Activated CD4-positive, alpha-beta T cell treated with anti-CD3 and anti-CD28 coated beads, Interleukin-2, amount 10 ng/mL, durations not matched to agents 7 days and 5 days (primary cell): ENCODE results near the gene C17orf113. TPM values are rescaled to one million over a fixed set of nuclear protein-coding genes. Genes with fewer than 3 reads are reported as not detected.
A peak's percentile ranks its signal among the peaks of the same experiment; 100 is the strongest.

Source experiments
- CTCF ChIA-PET: fragments of 350-600 bp; sonication (Branson Sonifier 250); formaldehyde crosslinking; loops from one replicate; lab custom pipeline; 2021; ENCODE audit warnings: antibody characterized with exemption; lab: Charles Lee
- POLR2A ChIA-PET: fragments of 350-600 bp; sonication (Branson Sonifier 250); formaldehyde crosslinking; loops from one replicate; lab custom pipeline; 2021; ENCODE audit warnings: antibody characterized with exemption; lab: Charles Lee
- DNase-seq: peaks from one replicate; pipeline ENCODE4 v3.0.0-alpha.2; 2020
- H3K27ac Mint-ChIP-seq: one replicate; pipeline ENCODE4 v1.8.0; 2021; ENCODE audit warnings: mild to moderate bottlenecking, moderate library complexity, mixed read lengths
- H3K27me3 Mint-ChIP-seq: one replicate; pipeline ENCODE4 v1.8.0; 2021; ENCODE audit warnings: mixed read lengths
- H3K36me3 Mint-ChIP-seq: one replicate; pipeline ENCODE4 v1.8.0; 2021; ENCODE audit warnings: low read depth, mixed read lengths
- H3K4me1 Mint-ChIP-seq: one replicate; pipeline ENCODE4 v1.8.0; 2021; ENCODE audit warnings: mixed read lengths
- H3K4me3 Mint-ChIP-seq: one replicate; pipeline ENCODE4 v1.8.0; 2021; ENCODE audit warnings: mild to moderate bottlenecking, moderate library complexity, mixed read lengths
- H3K9me3 Mint-ChIP-seq: one replicate; pipeline ENCODE4 v1.8.0; 2021; ENCODE audit warnings: mixed read lengths
- total RNA-seq, 2 experiments: library from RNA; stranded (reverse); gene quantifications; one replicate each; pipeline ENCODE4 v1.2.3, GENCODE V29; 2021

C17orf113 gene
- total RNA-seq, 2 experiments from 2014 or later: 0.04 TPM; not detected in 1

DNA sequence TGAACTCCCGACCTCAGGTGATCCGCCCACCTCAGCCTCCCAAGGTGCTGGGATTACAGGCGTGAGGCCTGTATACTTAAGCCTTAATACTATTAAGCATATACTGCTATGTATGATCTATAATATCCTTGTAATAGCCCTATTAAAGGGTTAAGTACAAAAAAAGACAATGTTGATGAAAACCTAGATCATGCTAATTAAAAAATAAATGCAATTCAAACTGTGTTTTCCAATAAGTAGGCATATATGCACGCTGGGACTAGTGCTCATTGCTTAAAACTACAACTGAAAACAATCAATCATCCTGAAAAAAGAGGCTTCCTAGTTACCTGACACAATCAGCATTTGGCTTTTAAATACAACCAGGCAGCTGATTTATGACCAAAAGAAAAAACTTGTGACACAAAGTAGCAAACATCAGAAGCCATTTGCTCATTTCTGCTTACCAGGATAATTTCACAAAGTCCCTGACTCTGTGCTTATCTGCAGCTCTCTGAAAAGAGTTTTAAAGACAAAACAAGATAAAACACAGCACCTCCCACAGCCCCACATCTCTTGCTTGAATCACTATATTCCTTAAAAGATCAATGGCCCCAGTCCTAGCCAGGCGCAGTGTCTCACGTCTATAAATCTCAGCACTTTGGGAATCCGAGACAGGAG, 36.8 kb upstream of the C17orf113 start:
- Mint-ChIP-seq H3K4me3 (no peak overlapping the region), H3K36me3 (no peaks in the 10 kb centered on the region), H3K9me3 (no peaks in the 10 kb centered on the region), H3K27me3 (peaks cover 11% of the 10 kb centered on the region), H3K27ac (no peak overlapping the region), H3K4me1 (no peaks in the 10 kb centered on the region)
- DNase-seq: no peak
- POLR2A ChIA-PET: no interaction called here
- CTCF ChIA-PET: no interaction called here

- Mint-ChIP-seq H3K27ac (no peak overlapping the region), H3K9me3 (no peaks in the 10 kb centered on the region), H3K27me3 (peaks cover 3% of the 10 kb centered on the region), H3K4me3 (no peak overlapping the region), H3K36me3 (no peaks in the 10 kb centered on the region), H3K4me1 (no peaks in the 10 kb centered on the region)
- no peak for DNase-seq
- ChIA-PET POLR2A (no interaction called here), CTCF (interaction anchor here (0.8 kb wide), 1 partner anchor 26 kb away, joined by 3 read pairs; no protein-coding TSS in a partner anchor)
Measured at GRCh38 chr17:42081516-42082129, 31.2 kb upstream of the C17orf113 start.

- Mint-ChIP-seq H3K4me1 (no peaks in the 10 kb centered on the region), H3K27me3 (peaks cover 3% of the 10 kb centered on the region), H3K27ac (no peak overlapping the region), H3K36me3 (no peaks in the 10 kb centered on the region), H3K9me3 (no peaks in the 10 kb centered on the region), H3K4me3 (no peak overlapping the region)
- no peak for DNase-seq
- ChIA-PET POLR2A (no interaction called here), CTCF (interaction anchor here (0.6 to 1.1 kb wide), 7 partner anchors 9 to 224 kb away, joined by 3 to 4 read pairs (median 4); no protein-coding TSS in a partner anchor)
Measured at GRCh38 chr17:42079541-42079940, 29.1 kb upstream of the C17orf113 start.

DNA sequence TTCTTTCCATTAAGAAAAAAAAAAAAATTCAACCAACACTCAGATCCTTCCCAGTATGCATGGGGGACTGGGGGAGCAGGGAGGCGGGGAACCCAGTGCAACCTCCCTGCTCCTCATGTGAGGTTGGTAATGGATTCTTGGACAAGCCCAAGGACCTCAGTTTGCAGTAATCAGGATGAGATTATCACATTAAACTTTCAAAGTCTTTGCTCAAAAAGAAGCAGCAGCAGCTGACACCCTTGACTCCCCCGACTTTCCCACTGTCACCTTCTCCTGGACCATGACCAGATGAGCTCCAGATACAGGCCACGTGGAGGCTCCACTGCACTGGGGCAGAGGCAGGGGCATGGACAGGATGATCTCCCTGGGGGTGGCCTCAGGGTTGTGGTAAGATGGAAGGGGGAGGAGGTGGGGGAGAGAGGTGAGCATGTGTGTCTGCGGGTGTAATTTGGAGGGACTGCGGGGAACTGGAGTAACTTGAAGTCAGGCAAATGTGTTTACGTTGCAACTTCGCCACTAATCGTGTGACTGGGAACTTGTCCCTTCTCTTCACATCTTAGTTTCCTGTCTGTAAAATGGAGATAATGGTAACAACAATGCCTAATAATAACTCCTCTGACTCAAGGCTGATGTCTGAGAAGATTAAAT, 28.1 kb upstream of the C17orf113 start:
- no peak overlapping the region for H3K27ac Mint-ChIP-seq
- peaks cover 2% of the 10 kb centered on the region for H3K4me1 Mint-ChIP-seq
- no peaks in the 10 kb centered on the region for H3K9me3 Mint-ChIP-seq
- no peaks in the 10 kb centered on the region for H3K36me3 Mint-ChIP-seq
- no peak overlapping the region for H3K4me3 Mint-ChIP-seq
- DNase-seq: no peak
- CTCF ChIA-PET: interaction anchor here (0.7 kb wide), 1 partner anchor 111 kb away, joined by 3 read pairs; no protein-coding TSS in a partner anchor
- peaks cover 7% of the 10 kb centered on the region for H3K27me3 Mint-ChIP-seq
- POLR2A ChIA-PET: no interaction called here

DNA sequence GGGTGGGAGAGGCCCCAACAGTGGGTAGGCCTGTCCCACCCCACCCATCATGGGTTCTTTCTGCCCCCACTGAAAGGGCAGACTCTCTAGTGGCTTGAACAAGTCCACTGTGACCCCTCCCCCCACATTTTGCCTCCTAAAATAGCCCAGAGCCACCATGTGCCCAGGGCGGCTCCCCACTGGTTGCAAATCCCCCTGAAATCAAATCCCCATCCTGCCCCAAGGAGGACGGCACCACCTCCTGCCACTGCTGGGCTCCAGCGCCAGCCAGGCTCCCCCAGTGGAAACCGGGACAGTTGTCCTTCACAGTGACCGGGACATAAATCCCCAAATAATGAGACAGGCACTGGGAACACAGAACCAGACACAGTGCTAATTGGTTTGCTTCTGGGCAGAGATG, 27.4 kb upstream of the C17orf113 start:
- Mint-ChIP-seq H3K36me3 (no peaks in the 10 kb centered on the region), H3K4me1 (peaks cover 4% of the 10 kb centered on the region), H3K4me3 (no peak overlapping the region), H3K9me3 (no peaks in the 10 kb centered on the region), H3K27ac (no peak overlapping the region), H3K27me3 (peaks cover 11% of the 10 kb centered on the region)
- DNase-seq: no peak
- POLR2A ChIA-PET: no interaction called here
- CTCF ChIA-PET: no interaction called here

DNA sequence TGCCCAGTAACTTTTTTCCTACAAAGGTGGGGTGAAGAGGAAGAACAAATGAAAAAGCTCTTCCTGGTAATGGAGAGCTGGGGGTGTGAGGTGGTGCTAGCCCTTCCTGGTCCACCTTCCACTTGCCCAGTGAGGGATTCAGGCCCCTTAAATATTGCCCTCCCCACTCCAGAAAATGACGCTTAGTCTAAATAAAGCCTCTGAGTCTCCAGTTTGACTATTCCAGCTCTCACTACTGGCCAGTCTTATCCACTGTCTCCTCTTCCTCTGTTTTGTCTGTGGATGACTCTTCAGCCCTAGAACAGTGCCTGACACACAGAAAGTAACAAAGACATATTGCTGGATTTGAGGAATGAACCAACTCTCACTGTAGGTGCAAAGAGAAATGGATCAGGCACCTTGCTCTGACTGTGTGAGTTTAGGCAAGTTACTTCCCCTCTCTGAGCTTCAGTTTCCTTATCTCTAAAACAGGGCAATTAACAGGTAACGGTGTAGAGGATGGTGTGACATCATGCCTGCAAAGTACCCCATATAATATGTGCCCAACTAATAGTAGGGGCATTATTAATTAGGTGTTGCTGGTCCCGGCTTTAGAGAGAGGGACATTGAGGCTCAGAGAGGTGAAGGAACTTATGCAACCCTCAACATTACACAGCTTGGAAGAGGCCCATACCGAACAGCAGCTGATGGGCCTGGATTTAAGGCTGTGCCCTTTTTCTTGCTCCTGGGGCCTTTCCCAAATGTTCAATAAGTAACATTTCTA, 26.6 kb upstream of the C17orf113 start:
- Mint-ChIP-seq H3K9me3 (no peaks in the 10 kb centered on the region), H3K4me3 (no peak overlapping the region), H3K36me3 (no peaks in the 10 kb centered on the region), H3K27me3 (peaks cover 14% of the 10 kb centered on the region), H3K27ac (no peak overlapping the region), H3K4me1 (peaks cover 7% of the 10 kb centered on the region)
- no peak for DNase-seq
- CTCF ChIA-PET: interaction anchor here (1.0 to 1.4 kb wide), 2 partner anchors 9 to 11 kb away, joined by 3 to 6 read pairs; no protein-coding TSS in a partner anchor
- POLR2A ChIA-PET: interaction anchor here (1.1 kb wide), 1 partner anchor 26 kb away, joined by 4 read pairs; no protein-coding TSS in a partner anchor

- CTCF ChIA-PET: interaction anchor here (0.6 to 0.9 kb wide), 3 partner anchors 16 to 403 kb away, joined by 3 read pairs; no protein-coding TSS in a partner anchor
- no peaks in the 10 kb centered on the region for H3K9me3 Mint-ChIP-seq
- POLR2A ChIA-PET: interaction anchor here (1.1 kb wide), 1 partner anchor 27 kb away, joined by 4 read pairs; no protein-coding TSS in a partner anchor
- no peak overlapping the region for H3K4me3 Mint-ChIP-seq
- H3K36me3 Mint-ChIP-seq: no peaks in the 10 kb centered on the region
- peaks cover 14% of the 10 kb centered on the region for H3K4me1 Mint-ChIP-seq
- no peak for DNase-seq
- H3K27ac Mint-ChIP-seq: no peak overlapping the region
- H3K27me3 Mint-ChIP-seq: peaks cover 23% of the 10 kb centered on the region
Measured at GRCh38 chr17:42075789-42076188, 25.4 kb upstream of the C17orf113 start.

GRCh38 chr17:42072323-42073187, 22.2 kb upstream of the C17orf113 start:
- peaks cover 14% of the 10 kb centered on the region for H3K4me1 Mint-ChIP-seq
- no peak for DNase-seq
- POLR2A ChIA-PET: no interaction called here
- no peak overlapping the region for H3K27ac Mint-ChIP-seq
- peaks cover 20% of the 10 kb centered on the region for H3K27me3 Mint-ChIP-seq
- no peak overlapping the region for H3K4me3 Mint-ChIP-seq
- H3K36me3 Mint-ChIP-seq: no peaks in the 10 kb centered on the region
- H3K9me3 Mint-ChIP-seq: no peaks in the 10 kb centered on the region
- CTCF ChIA-PET: interaction anchor here (0.8 to 1.8 kb wide), 5 partner anchors 10 to 109 kb away, joined by 3 to 5 read pairs (median 4); partner anchors contain the start of gene KCNH4

DNA sequence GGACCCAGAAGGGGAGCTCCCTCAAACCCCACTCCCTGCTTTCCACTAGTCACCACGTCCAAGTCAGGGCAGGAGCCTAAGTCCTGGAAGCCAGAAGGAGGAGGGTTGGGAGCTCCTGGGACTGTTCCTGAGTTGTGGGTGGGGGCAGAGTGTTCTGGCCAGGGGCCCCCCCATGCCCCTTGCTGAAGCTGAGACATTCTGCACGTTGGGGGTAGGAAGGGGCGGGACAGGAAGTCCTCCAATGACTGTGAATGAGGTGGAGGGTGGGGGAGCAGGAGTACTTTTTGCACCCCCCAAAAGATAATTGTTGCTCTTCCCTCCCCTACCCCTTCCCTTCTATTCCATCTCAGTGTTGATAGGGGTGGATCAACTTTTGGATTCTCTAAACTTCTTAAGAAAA, 21.4 kb upstream of the C17orf113 start:
- DNase-seq: no peak
- Mint-ChIP-seq H3K4me1 (peaks cover 14% of the 10 kb centered on the region), H3K36me3 (no peaks in the 10 kb centered on the region), H3K9me3 (no peaks in the 10 kb centered on the region), H3K27ac (no peak overlapping the region), H3K27me3 (peaks cover 20% of the 10 kb centered on the region), H3K4me3 (peak overlapping the region; percentile 38)
- POLR2A ChIA-PET: no interaction called here
- CTCF ChIA-PET: interaction anchor here (0.8 to 1.8 kb wide), 6 partner anchors 9 to 109 kb away, joined by 3 to 5 read pairs (median 4); partner anchors contain the start of gene KCNH4

DNA sequence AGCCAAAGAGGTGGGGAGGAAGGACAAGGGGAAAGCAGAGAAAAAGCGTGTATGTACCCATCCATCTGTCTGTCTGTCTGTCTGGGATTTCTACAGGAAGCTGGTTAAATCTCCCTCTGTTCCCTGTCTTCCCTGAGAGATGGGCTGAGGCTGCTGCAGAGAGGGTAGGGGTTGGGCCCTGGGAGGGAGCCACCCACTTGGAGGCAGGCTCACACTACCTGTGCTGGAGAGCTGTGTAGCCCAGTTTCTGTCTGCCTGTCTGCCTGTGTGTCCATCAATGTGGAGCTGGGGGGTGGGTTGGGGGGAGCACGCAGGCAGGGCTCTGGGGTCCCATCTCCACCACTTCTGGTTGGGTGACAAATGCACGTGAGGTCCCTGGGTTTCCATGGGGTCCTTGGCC, 18.6 kb upstream of the C17orf113 start:
- POLR2A ChIA-PET: no interaction called here
- H3K4me1 Mint-ChIP-seq: peaks cover 27% of the 10 kb centered on the region
- no peaks in the 10 kb centered on the region for H3K36me3 Mint-ChIP-seq
- peaks cover 19% of the 10 kb centered on the region for H3K27me3 Mint-ChIP-seq
- no peak overlapping the region for H3K4me3 Mint-ChIP-seq
- no peak overlapping the region for H3K27ac Mint-ChIP-seq
- H3K9me3 Mint-ChIP-seq: no peaks in the 10 kb centered on the region
- no peak for DNase-seq
- CTCF ChIA-PET: interaction anchor here (0.5 to 1.9 kb wide), 4 partner anchors 11 to 32 kb away, joined by 4 to 6 read pairs (median 4); partner anchors contain the start of gene ZNF385C

- H3K9me3 Mint-ChIP-seq: no peaks in the 10 kb centered on the region
- no peak overlapping the region for H3K27ac Mint-ChIP-seq
- CTCF ChIA-PET: interaction anchor here (0.5 to 3.6 kb wide), 12 partner anchors 9 to 876 kb away, joined by 3 to 12 read pairs (median 4); partner anchors contain the start of genes DHX58 and ZNF385C
- H3K4me1 Mint-ChIP-seq: peaks cover 36% of the 10 kb centered on the region
- H3K36me3 Mint-ChIP-seq: no peaks in the 10 kb centered on the region
- no peak overlapping the region for H3K4me3 Mint-ChIP-seq
- POLR2A ChIA-PET: no interaction called here
- peaks cover 12% of the 10 kb centered on the region for H3K27me3 Mint-ChIP-seq
- DNase-seq: peak; percentile 74
Measured at GRCh38 chr17:42067371-42068091, 17.1 kb upstream of the C17orf113 start.
